PC-9 (cell line): ENCODE measurements around the gene NRBP1. TPM values are rescaled to one million over a fixed set of nuclear protein-coding genes. Genes with fewer than 3 reads are reported as not detected.

Experiments used
- BruUV-seq: library from RNA; stranded (reverse); fragments of 400-500 nt; replicated peaks from 2 replicates; lab custom pipeline; 2021; lab: Mats Ljungman, UMichigan
- CTCF ChIA-PET: fragments of 300-600 bp; sonication (Branson Sonifier 250); formaldehyde crosslinking; loops from one replicate; lab custom pipeline; 2022; ENCODE audit warnings: antibody characterized with exemption; lab: Charles Lee
- POLR2A ChIA-PET: fragments of 300-600 bp; sonication (Branson Sonifier 250); formaldehyde crosslinking; loops from one replicate; lab custom pipeline; 2022; ENCODE audit warnings: antibody characterized with exemption; ENCODE audit not compliant: unreplicated experiment; lab: Charles Lee
- DNase-seq, 2 experiments: peaks; one replicate each; pipeline versions ENCODE4 v3.0.0 to v3.0.0-alpha.2; 2015 to 2022; ENCODE audit warnings: mixed read lengths in 1 of 2
- H2AFZ ChIP-seq: fragments of 200-600 bp; sonication (generic); 2 replicates; pipeline ENCODE4 v1.8.1; 2017; ENCODE audit warnings: antibody characterized with exemption
- H3F3A ChIP-seq: fragments of 200-600 bp; sonication (generic); 2 replicates; pipeline ENCODE4 v1.8.1; 2017; ENCODE audit warnings: antibody characterized with exemption, mild to moderate bottlenecking, low read depth; ENCODE audit not compliant: insufficient read depth
- H3K27ac ChIP-seq: fragments of 200-600 bp; sonication (generic); 2 replicates; pipeline ENCODE4 v1.6.1; 2016; ENCODE audit warnings: mixed run types
- H3K27me3 ChIP-seq: fragments of 200-600 bp; sonication (generic); 2 replicates; pipeline ENCODE4 v1.6.1; 2016; ENCODE audit warnings: low read depth, mixed run types; ENCODE audit not compliant: insufficient read depth
- H3K36me3 ChIP-seq: fragments of 200-600 bp; sonication (generic); 2 replicates; pipeline ENCODE4 v1.6.1; 2016; ENCODE audit warnings: low read depth, mixed run types
- H3K4me1 ChIP-seq: fragments of 200-600 bp; sonication (generic); replicated peaks from 2 replicates; pipeline ENCODE4 v1.6.1; 2016; ENCODE audit warnings: mixed run types; ENCODE audit not compliant: insufficient read depth
- H3K4me2 ChIP-seq: fragments of 200-600 bp; sonication (generic); 2 replicates; pipeline ENCODE4 v1.6.1; 2017; ENCODE audit warnings: mixed run types
- H3K4me3 ChIP-seq: fragments of 200-600 bp; sonication (generic); 2 replicates; pipeline ENCODE4 v1.6.1; 2016; ENCODE audit warnings: mixed run types
- H3K79me2 ChIP-seq: fragments of 200-600 bp; sonication (generic); 2 replicates; pipeline ENCODE4 v1.6.1; 2017; ENCODE audit warnings: low read depth, mixed run types
- H3K9me2 ChIP-seq: fragments of 200-600 bp; sonication (generic); 2 replicates; pipeline ENCODE4 v1.8.1; 2017; ENCODE audit warnings: mild to moderate bottlenecking; ENCODE audit not compliant: insufficient read depth
- H3K9me3 ChIP-seq: fragments of 200-600 bp; sonication (generic); 2 replicates; pipeline ENCODE4 v1.8.1; 2016; ENCODE audit warnings: low read depth; ENCODE audit not compliant: insufficient read depth
- H4K20me1 ChIP-seq: fragments of 200-600 bp; sonication (generic); 2 replicates; pipeline ENCODE4 v1.8.1; 2017; ENCODE audit not compliant: insufficient read depth
- EZH2 ChIP-seq: fragments of 200-600 bp; sonication (generic); IDR thresholded peaks from 2 replicates; pipeline ENCODE4 v1.8.0; 2017; ENCODE audit warnings: antibody characterized with exemption, low read depth
- intact Hi-C: fragments of 100-400 bp; cut with micrococcal nuclease; formaldehyde crosslinking; loops from one replicate; pipeline ENCODE4 v1.10.0; 2022; ENCODE audit not compliant: unreplicated experiment
- total RNA-seq: library from RNA; stranded (reverse); gene quantifications from 2 replicates; pipeline ENCODE4 v1.2.3, GENCODE V29; 2021
- TF ChIP-seq, protein P1 (sequence below): fragments of 200-600 bp; sonication (generic); conservative IDR thresholded peaks from 2 replicates; pipeline ENCODE4 v1.6.1; 2017; ENCODE audit warnings: mixed run types, antibody characterized with exemption, mild to moderate bottlenecking, moderate library complexity

Gene NRBP1
- total RNA-seq, 1 experiment from 2014 or later = 83.9 TPM

DNA sequence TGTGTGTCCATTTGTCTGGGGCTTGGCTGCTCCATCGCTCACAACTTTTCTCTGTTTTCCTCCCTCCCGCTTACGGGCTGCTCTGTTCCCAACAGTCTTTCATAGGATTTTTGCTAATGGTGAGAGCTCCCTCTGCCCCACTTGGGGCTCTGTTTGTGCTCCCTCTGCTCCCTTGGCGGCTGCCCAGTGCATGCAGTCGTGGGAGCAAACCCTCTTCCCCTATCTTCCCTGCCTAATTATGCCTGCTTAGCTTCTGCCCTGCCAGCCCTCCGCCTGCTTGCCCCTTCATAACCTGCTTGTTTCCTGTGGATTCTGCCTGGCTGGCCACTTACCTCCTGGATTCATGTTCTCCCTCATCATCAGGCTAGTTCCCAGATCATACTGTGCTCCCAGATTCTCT is 7.2 kb downstream of the NRBP1 start:
- H3K27me3 ChIP-seq = no peaks in the 10 kb centered on the region
- peaks cover 28% of the 10 kb centered on the region for H3K36me3 ChIP-seq
- ChIA-PET CTCF (no interaction called here), POLR2A (no interaction called here)
- H3K4me3 ChIP-seq = no peak overlapping the region
- DNase-seq = no peak
- peaks cover 27% of the 10 kb centered on the region for H3K79me2 ChIP-seq
- no peak overlapping the region for H2AFZ ChIP-seq
- peaks cover 28% of the 10 kb centered on the region for H4K20me1 ChIP-seq
- H3K4me1 ChIP-seq = peaks cover 9% of the 10 kb centered on the region
- H3K27ac ChIP-seq = no peak overlapping the region
- H3F3A ChIP-seq = peaks cover 22% of the 10 kb centered on the region; the same call in 1 of the 2 replicates
- H3K4me2 ChIP-seq = no peak overlapping the region
- TF ChIP-seq EZH2 = no peak
- TF ChIP-seq, protein P1, sequence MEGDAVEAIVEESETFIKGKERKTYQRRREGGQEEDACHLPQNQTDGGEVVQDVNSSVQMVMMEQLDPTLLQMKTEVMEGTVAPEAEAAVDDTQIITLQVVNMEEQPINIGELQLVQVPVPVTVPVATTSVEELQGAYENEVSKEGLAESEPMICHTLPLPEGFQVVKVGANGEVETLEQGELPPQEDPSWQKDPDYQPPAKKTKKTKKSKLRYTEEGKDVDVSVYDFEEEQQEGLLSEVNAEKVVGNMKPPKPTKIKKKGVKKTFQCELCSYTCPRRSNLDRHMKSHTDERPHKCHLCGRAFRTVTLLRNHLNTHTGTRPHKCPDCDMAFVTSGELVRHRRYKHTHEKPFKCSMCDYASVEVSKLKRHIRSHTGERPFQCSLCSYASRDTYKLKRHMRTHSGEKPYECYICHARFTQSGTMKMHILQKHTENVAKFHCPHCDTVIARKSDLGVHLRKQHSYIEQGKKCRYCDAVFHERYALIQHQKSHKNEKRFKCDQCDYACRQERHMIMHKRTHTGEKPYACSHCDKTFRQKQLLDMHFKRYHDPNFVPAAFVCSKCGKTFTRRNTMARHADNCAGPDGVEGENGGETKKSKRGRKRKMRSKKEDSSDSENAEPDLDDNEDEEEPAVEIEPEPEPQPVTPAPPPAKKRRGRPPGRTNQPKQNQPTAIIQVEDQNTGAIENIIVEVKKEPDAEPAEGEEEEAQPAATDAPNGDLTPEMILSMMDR = no peak
- BruUV-seq = no TSS peak
- no peaks in the 10 kb centered on the region for H3K9me3 ChIP-seq
- intact Hi-C loops = no loop called here
- no peaks in the 10 kb centered on the region for H3K9me2 ChIP-seq

DNA sequence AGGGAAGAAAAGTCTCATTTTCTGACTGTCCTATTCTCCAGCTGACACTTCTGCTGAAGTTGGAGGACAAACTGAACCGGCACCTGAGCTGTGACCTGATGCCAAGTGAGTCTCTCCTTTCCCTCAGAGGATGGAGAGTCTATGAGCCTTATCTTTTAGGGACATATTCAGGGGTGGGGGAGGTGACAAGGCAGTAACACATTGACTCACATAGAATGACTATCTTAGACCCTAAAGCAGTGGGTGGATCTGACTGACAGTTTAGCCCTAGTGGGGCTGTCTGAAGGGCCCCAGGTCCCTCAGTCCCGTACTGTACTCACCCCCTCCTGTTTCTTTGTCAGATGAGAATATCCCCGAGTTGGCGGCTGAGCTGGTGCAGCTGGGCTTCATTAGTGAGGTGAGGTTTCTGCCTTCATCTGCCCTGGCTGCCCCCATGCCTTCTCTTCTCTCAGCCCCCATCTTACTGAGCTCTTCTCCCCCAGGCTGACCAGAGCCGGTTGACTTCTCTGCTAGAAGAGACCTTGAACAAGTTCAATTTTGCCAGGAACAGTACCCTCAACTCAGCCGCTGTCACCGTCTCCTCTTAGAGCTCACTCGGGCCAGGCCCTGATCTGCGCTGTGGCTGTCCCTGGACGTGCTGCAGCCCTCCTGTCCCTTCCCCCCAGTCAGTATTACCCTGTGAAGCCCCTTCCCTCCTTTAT is 12.9 kb downstream of the NRBP1 start:
- ChIA-PET CTCF (interaction anchor here (1.1 kb wide), 1 partner anchor 188 kb away, joined by 4 read pairs; the partner anchor contains the start of gene GPN1), POLR2A (no interaction called here)
- BruUV-seq = no TSS peak
- no peak overlapping the region for H3K4me2 ChIP-seq
- no peak overlapping the region for H2AFZ ChIP-seq
- H3K27me3 ChIP-seq = no peaks in the 10 kb centered on the region
- TF ChIP-seq, protein P1 = no peak
- no peak for TF ChIP-seq EZH2
- H4K20me1 ChIP-seq = no peaks in the 10 kb centered on the region; the same call in 1 of the 2 replicates
- intact Hi-C loops = loop anchor here (10.0 kb wide), 1 partner anchor 213 kb away; no protein-coding TSS in a partner anchor
- DNase-seq = no peak
- H3K9me2 ChIP-seq = no peaks in the 10 kb centered on the region
- peaks cover 17% of the 10 kb centered on the region for H3K4me1 ChIP-seq
- H3K36me3 ChIP-seq = peaks cover 4% of the 10 kb centered on the region; the same call in 1 of the 2 replicates
- no peak overlapping the region for H3K27ac ChIP-seq
- H3F3A ChIP-seq = peaks cover 49% of the 10 kb centered on the region; the same call in 1 of the 2 replicates
- H3K9me3 ChIP-seq = no peaks in the 10 kb centered on the region
- no peak overlapping the region for H3K4me3 ChIP-seq
- peaks cover 5% of the 10 kb centered on the region; the same call in 1 of the 2 replicates for H3K79me2 ChIP-seq

DNA sequence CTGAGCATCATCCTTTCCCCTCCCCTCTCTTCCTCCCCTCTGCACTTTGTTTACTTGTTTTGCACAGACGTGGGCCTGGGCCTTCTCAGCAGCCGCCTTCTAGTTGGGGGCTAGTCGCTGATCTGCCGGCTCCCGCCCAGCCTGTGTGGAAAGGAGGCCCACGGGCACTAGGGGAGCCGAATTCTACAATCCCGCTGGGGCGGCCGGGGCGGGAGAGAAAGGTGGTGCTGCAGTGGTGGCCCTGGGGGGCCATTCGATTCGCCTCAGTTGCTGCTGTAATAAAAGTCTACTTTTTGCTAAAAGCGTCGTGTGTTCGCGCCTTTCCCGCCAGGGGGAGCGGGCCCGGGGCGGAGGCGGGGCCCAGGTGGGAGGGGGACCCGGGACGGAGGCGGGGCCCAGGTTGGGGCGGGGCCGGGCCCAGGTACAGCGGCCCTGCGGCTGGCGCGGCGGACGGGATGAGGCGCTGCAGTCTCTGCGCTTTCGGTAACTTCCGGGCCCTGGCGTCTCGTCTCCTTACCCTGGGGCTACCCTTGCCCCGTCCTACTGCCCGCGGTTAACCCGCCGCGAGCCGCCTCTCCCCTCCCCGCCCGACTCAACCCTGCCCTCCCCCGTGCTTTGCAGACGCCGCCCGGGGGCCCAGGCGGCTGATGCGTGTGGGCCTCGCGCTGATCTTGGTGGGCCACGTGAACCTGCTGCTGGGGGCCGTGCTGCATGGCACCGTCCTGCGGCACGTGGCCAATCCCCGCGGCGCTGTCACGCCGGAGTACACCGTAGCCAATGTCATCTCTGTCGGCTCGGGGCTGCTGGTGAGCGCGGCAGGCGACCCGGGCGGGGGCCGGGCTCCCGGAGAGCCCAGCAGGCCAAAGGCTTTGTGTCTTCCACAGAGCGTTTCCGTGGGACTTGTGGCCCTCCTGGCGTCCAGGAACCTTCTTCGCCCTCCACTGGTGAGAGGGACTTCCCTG is 13.8 kb downstream of the NRBP1 start, which contains the start of gene KRTCAP3:
Gene KRTCAP3 (plus strand): TSS at position 424 of the 962 bp plus-strand sequence. CDS start 32 bp downstream, at position 456.
- intact Hi-C loops = loop anchor here (1.0 to 10.0 kb wide), 4 partner anchors 34 to 213 kb away; partner anchors contain the start of gene IFT172
- H3K27ac ChIP-seq = peak within 1 kb of the TSS; percentile 63
- TF ChIP-seq, protein P1 = peak; percentile 68
- no peak for TF ChIP-seq EZH2
- peak within 1 kb of the TSS; percentile 94 for H2AFZ ChIP-seq
- H3K9me3 ChIP-seq = no peaks in the 10 kb centered on the region
- H3K4me2 ChIP-seq = peak within 1 kb of the TSS; percentile 99
- peaks cover 5% of the 10 kb centered on the region; the same call in 1 of the 2 replicates for H3K79me2 ChIP-seq
- H3K4me3 ChIP-seq = peak within 1 kb of the TSS; percentile 79
- ChIA-PET POLR2A (interaction anchor here (0.6 kb wide), 1 partner anchor 33 kb away, joined by 3 read pairs; no protein-coding TSS in a partner anchor), CTCF (interaction anchor here (0.7 to 1.1 kb wide), 2 partner anchors 187 to 964 kb away, joined by 3 to 4 read pairs; partner anchors contain the start of gene GPN1)
- peaks cover 56% of the 10 kb centered on the region for H3F3A ChIP-seq
- peaks cover 4% of the 10 kb centered on the region; the same call in 1 of the 2 replicates for H3K36me3 ChIP-seq
- no peaks in the 10 kb centered on the region for H3K9me2 ChIP-seq
- BruUV-seq = no TSS peak
- H4K20me1 ChIP-seq = no peaks in the 10 kb centered on the region; the same call in 1 of the 2 replicates
- peak; percentile 69 to 86 for DNase-seq
- H3K4me1 ChIP-seq = peaks cover 19% of the 10 kb centered on the region
- no peaks in the 10 kb centered on the region for H3K27me3 ChIP-seq
